GM19455 (cell line): ENCODE data around the gene APOL2.

Experiments used
- ATAC-seq: cut with Tn5 transposase; IDR thresholded peaks from one replicate; pipeline ENCODE4 v1.9.1; 2021; ENCODE audit not compliant: unreplicated experiment

APOL2 gene

GRCh38 chr22:36177160-36177559, 62.2 kb downstream of the APOL2 start:
- no peak for ATAC-seq
